ENCODE data around the gene A3GALT2. TPM values are rescaled to one million over a fixed set of nuclear protein-coding genes. Genes with fewer than 3 reads are reported as not detected.
"Not testable (repeated sequence)": the region's sequence is repeated elsewhere in the genome, so short reads cannot be mapped to it uniquely, and the experiment has no call there.

A3GALT2 gene
- total RNA-seq, 1 donor from 2014 or later = not detected

DNA sequence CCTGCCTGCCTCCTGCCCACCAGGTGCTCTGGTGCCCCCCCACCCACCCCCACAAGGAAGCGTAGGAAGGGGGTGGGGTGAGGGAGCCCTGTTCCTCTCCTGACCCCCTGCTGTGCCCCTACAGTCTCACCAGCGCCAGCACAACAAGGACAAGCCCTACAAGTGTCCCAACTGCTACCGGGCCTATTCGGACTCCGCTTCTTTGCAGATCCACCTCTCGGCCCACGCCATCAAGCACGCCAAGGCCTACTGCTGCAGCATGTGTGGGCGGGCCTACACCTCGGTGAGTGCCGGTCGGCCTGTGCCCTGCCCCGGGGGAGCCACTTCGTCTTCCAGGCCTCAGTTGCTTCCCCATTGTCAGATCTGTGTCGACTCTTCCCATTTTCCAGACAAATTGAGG lies 25.9 kb downstream of the A3GALT2 start:
- no peak for DNase-seq (ENCODE audit: low spot score)

DNA sequence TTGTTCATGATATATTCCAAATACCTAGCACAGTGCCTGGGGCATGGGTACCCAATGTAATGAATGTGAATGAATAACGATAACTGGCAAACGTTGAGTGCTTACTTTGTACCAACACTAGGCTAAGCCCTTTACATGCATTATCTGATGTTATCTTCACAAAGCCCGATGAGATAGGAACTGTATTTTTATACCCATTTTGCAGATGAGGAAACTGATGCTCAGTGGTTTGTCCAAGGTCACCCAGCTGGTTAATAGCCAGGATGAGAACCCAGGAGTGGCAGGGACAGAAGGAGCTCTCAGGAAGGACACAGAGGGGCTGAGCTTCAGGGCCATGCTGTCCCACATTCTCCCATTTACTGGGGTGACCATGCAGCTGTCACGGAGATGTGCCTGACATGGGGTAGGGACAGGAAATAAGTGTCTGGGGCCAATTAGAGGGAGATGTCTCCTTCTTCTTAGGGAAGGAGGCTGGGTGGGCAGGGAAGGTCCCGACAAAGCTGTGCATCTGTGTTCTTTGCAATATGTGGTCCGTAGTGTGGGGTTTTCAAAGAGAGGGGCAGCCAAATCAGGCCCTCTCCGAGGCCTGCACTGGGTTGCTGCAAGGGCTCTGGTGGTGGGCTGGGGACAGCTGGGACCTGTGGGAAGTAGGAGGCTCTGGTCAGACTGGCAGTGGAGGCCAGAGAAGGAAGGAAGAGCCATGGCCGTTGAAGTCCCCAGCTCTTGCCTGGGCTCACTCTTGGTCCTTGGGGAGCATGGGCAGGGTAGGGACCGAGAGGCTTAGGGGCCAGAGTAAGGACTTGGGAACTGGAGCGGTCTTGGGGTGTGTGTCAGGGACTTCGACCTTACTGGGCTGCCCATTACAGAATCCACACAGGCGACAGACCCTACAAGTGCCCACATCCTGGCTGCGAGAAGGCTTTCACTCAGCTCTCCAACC lies 26.6 kb downstream of the A3GALT2 start:
- no peak for DNase-seq (ENCODE audit: low spot score)

DNA sequence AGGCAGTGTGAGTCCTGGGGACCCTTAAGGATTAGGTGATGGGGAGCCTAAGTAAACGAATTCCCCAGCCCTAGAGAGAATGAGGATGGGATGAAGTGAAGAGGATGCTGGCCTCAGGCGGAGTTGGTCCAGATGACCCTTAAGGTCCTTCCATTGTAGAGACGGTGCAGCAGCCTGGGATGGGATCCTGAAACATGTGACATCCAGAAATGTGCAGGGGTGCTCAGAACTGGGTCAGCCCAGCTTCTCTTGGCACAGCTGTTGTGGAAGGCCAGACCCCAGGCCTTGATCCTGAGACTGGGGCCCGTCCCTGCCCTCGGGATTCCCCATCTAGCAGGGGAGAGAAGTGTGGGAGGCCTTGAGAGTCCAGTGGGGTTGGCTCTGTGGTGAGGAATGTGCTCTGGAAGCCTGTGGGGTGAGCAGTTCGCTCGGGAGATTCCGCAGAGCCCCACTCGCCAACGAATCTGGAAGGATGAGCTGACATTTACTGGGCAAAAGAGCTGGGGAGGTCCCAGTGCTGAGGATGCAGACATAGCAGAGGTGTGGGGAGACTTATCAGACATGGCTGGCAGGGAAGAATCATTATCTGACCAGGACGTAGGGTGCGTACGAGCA lies 28.1 kb downstream of the A3GALT2 start:
- peak; percentile 41 for DNase-seq (ENCODE audit: low spot score)

DNA sequence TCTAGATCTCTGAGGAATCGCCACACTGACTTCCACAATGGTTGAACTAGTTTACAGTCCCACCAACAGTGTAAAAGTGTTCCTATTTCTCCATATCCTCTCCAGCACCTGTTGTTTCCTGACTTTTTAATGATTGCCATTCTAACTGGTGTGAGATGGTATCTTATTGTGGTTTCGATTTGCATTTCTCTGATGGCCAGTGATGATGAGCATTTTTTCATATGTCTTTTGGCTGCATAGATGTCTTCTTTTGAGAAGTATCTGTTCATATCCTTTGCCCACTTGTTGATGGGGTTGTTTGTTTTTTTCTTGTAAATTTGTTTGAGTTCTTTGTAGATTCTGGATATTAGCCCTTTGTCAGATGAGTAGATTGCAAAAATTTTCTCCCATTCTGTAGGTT lies 30.3 kb downstream of the A3GALT2 start:
- DNase-seq (ENCODE audit: low spot score) = not testable (repeated sequence)

DNA sequence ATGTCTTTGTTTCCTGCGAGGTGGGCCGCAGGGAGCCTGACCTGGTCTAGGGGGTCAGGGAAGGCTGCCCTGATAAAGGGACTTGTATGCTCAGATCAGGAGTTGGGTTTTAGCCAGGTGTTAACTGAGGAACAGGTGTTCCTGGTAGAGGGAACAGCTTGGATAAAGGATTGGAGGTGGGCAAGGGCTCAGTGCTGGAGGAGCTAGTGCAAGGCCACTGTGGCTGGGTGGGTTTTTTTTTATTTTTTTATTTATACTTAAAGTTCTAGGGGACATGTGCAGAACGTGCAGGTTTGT lies 31.1 kb downstream of the A3GALT2 start:
- peak; percentile 77 for DNase-seq (ENCODE audit: low spot score)

DNA sequence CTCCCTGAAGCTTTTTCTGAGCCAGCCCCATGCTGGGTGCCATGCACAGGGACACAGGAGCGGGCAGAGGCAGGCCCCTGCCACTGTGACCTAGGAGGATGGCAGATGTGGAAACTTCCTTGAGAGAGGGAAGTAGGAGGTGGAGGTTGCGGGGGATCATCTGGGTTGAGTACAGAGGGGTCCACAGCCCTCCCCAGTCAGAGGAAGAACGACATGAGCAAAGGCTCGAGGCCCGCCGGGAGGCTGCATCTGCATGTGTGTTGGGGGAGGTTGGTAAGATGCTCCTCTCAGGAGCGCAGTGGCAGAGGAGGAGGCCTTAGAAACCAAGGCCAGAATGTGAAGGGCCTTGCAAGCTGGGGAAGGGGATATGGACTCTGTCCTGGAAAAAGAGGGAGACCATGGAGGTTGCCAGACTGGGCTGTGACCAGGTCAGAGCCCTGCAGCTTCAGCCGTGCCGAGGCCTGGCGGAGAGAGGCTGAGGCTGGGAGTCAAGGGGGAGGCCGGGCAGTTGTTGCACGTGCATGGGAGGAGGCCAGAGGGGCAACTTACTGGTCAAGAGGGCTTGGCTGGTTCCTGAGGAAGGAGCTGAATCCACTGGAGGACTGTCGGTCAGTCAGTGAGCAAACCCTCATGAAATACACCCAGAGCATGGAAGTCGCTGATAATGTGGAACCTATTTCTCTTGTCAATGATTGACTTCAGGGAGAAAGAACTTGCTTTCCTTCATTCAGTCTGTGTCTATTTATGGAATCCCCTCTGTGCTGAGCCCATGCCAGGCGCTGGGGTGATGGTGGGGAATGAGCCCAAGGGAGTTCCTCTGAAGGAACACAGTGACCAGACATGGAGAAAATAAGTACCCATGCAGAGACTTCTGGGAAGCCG lies 31.7 kb downstream of the A3GALT2 start:
- DNase-seq (ENCODE audit: low spot score) = no peak

DNA sequence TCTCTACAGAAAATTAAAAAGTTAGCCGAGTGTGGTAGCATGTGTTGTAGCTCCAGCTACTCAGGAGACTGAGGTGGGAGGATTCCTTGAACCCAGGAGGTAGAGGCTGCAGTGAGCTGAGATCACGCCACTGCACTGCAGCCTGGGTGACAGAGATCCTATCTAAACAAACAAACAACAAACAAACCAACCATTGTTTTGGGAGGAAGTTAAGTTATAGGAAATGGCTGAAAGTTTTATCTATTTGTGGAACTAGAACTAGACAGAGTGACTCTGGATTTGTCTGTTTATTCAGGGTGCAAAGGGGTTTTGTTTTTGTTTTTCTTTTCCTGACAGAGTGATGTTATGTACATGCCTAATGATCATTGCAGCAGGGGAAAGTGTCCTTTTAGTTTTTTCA lies 33.6 kb downstream of the A3GALT2 start:
- DNase-seq (ENCODE audit: low spot score) = no peak

DNA sequence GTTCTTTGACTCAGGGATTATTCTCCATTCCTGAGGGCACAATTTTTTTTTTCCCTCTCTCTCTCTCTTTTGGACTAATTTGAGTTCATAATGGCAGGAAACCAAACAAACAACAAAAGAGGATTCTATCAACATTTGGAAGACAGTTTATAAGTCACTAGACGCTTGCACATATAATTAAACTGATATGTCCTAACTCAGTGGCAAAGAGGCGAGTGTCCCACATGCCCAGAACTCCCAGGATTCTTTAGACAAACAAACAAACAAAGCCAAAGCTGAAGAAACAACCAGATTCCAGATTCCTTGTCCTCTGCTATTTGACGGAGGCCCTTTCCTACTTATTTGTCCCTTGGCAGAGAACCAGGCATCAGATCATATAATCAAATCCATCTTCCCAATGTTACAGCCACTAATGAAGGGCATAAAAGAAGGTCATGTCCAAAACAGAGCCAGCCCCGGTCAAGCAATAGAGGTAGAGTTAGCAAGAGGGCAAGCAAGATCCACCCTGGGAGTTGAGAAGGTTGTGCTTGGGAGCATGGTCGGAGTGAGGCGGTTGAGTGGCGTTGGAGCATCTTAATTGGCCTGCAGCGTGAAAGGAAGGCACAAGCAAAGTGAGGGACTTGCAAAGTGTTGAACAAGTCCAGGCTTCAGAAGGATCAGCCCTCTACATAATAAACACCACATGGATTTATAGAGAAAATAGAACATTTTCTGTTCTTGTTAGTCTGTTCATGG lies 34.3 kb downstream of the A3GALT2 start:
- DNase-seq (ENCODE audit: low spot score) = no peak

DNA sequence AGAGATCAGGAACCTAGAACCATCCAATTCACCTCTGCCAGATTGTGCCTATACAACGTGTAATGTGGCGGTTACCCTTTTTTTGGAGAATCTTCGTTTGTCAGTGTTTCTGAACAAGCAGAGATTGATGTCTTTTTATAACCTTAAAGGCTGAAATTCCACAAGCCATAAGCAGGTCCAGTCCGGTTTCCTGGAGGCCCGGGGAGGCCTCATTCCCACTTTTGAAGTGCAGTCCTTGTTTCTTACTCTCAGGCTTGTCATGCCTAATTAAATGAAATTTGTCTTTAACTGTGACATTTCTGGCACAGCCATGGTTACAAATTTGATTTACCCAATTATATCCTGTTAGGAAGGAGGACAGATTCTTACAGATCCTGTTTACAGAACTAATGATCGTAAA lies 36.8 kb downstream of the A3GALT2 start:
- no peak for DNase-seq (ENCODE audit: low spot score)

DNA sequence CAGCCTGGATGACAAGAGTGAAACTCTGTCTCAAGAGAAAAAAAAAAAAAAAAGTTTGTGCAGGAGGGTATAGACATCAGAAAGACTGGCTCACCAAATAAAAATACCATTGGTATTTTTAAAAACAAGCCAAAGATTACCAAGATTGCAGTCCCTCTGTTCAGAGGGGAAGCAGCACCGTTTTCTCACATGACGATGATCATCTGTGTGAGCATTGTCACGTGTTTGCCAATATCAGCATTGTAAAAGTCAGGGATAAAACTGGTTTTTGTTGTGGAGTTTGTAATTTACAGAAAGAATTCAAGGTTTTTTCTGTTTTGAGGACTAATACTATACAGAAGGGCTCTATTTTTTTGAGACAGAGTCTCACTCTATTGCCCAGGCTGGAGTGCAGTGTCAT lies 38.1 kb downstream of the A3GALT2 start:
- DNase-seq (ENCODE audit: low spot score) = no peak

DNA sequence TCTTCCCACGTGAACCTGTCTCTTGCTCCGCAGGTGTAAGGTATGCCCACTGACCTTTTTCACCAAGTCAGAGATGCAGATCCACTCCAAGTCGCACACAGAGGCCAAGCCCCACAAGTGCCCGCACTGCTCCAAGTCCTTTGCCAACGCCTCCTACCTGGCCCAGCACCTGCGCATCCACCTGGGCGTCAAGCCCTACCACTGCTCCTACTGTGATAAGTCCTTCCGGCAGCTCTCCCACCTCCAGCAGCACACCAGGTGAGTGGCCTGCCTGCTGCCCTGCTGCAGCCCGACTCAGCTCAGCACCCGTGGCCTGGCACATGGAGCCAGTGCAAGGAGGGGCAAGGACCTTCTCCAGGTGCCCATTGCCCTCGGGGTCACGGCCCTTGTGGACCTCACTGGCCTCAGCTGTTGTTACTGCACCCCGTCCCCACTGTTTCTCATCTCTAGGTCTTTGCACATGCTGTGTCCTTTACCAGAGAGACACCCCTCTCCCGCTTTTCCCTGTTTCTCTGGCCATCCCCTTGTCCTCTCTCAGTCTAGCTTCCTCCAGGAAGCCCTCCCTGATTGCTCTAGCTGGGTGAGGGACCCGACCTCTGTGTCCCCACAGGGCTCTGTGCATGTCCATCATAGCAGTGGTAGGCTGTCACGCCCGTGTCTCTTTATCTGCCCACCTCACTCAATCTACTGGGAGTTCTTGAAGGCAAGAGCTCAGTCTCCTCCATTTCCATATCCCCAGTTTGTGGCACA lies 39.2 kb downstream of the A3GALT2 start:
- no peak for DNase-seq (ENCODE audit: low spot score)

DNA sequence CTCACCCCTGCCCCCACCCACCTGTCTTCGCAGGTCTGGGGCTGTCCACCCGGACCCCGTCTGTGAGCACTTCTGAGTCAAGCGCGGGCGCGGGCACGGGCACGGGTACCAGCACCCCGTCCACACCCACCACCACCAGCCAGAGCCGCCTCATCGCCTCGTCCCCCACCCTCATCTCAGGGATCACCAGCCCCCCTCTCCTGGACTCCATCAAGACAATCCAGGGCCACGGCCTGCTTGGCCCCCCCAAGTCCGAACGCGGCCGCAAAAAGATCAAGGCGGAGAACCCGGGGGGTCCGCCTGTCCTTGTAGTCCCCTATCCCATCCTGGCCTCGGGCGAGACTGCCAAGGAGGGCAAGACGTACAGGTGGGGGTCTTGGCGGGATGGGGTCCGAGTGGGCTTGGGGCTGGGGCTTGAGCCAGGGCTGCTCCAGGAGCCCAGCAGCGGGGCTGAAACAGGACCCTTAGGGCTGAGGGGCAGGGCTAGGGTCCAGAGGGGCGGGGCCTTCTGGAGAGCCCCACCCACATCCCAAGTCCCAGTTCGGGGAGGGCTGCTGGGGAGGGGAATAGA lies 40.7 kb downstream of the A3GALT2 start:
- DNase-seq (ENCODE audit: low spot score) = no peak

DNA sequence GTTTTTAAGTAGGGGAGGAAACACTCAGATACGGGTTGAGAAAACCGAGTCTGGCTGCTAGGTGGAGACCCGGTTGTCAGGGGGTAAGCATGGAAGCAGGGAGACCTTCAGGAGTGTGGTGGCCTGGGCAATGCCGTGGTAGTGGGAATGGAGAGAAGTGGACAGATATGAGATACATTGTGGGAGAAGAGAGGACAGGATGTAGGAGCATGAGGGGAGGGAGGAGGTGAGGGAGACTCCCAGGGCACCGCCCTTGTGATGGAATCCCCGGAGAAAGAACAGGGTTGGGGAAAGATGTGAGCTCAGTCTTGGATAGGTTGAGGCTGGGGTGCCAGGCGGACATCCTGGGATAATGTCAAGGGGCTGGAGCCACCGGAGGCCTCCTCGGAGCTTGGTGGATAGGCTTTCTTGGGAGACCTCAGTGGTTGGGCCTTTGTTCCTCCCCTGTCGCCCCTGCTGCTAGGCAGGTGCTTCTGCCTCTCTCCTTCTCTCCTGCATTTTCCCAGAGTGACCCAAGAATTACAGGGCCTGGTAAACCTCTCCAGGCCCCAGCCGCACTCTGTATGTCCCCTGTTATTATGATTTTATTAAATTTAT lies 43.3 kb downstream of the A3GALT2 start:
- DNase-seq (ENCODE audit: low spot score) = no peak

DNA sequence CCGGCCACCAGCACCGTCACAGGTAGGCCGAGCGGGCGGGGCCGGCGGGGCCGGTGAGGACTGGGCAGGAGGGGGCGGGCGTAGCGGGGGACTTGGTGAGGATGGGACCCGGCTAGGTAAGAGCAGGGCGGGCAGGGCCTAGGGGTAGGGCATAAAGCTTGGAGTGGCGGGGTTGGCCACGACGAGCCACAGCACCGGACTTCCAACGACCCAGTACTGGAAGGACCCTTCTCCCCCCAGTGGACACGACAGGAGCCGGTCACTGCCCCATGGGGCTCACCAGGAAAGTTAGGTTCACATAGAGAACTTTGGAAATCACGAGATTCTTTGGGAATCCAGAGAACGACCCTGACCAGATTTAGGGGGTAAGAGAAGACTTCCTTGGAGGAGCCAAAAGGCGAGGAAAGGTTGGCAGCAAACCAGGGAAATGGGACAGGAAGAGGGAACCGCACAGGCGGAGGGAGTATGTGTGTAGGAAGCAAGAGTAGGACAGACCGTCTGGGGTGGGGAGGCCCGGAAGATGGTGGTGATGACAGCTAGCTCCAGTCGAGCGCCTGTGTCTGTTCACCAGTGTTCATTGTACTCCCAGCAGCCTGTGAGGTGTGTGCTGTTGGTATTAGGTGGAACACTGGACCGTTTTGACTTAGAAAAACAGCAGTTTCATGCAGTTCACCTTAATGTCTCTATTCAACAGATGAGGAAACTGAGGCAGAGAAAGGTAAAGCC lies 44.2 kb downstream of the A3GALT2 start:
- DNase-seq (ENCODE audit: low spot score) = no peak

DNA sequence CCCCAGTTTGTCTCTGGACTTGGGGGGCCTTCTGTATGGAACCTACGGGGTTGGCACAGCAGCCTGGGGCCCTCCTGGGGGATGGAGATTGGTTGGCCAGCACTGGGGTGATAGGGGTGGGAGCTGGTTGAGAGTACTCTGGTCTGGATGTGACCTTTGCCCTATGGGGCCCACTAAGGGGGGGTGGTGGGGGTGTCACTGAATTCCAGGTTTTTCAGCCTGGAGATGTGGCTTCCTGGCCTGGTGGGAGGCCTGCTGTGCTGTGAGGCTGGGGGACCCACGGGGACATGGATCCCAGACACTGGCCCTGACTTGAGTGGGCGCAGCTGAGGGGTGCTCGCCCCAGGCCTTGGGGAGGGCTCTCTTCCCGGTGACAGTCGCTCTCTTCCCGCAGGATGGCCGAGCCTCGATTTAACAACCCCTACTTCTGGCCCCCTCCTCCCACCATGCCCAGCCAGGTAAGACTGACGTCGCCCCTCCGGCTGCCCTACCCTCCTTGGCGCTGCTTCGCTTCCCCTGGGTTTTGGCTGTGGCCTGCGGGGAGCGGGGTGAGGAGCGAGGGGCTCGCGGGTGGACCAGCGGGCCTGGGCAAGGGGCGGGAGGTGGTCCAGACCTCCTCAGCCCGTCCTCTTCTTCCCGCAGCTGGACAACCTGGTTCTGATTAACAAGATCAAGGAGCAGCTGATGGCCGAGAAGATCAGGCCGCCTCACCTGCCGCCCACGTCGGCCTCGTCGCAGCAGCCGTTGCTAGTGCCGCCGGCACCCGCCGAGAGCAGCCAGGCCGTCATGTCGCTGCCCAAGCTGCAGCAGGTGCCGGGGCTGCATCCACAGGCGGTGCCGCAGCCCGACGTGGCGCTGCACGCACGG lies 45.0 kb downstream of the A3GALT2 start:
- DNase-seq (ENCODE audit: low spot score) = peak; percentile 59

DNA sequence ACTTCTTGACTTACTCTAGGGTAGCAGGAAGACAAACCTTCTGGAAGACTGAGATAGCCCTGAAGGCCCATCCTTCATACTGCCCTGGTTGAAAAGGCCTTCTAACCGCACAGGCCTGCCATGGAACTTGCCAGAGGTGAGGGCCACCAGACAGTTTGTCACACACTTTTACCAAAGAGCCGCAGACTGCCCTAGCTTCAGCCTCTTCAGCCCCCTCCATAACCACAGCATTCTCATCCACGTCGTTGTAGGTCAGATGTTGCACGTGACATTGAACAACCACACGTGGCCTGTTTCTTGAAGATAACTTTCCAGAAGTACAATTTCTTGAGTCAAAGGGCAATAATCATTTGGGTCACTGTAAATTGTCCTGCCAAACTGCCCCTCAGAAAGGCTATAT lies 45.7 kb downstream of the A3GALT2 start:
- DNase-seq (ENCODE audit: low spot score) = peak; percentile 11

DNA sequence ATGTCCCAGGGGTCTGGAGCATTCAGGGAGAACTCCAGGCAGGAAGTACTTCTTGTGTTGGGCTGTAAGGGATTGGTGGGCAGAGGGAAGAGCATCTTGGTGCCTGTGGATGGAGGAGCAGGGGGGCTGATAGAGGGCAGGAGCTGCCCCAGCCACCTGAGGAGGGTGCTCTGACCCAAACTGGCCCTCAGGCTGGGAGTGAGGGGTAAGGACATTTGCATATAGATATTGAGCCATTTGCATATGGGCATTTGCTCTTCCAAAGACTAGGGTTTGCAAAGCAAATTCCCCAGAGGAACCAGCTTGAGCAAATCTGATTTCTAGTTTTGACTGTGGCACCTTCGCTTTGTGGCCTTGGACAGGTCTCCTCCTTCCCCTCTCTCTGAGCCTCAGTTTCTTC lies 46.5 kb downstream of the A3GALT2 start:
- peak; percentile 68 for DNase-seq (ENCODE audit: low spot score)

DNA sequence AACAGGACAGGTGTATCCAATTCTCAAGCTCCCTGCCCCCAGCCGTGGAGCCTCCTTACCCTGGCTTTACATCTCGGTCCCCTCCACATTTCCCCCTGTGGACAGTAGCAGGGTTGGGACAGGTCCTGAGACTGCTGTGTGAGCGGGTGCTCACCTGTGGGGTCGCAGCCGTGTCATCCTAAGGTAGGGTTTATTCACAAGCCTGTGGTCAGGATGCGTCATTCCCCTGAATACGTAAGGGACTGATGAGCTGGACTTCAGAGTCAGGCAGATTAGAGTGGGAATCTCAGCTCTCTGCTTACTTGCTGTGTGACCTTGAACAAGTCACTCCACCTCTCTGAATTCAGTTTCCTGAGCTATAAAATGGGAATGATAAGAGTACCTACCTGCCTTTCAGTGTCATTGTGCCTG lies 46.9 kb downstream of the A3GALT2 start:
- peak; percentile 33 for DNase-seq (ENCODE audit: low spot score)

All from mesenteric fat pad (tissue), 1 donor.